ENCODE results near the gene EPHB2.

GRCh38 chr1:22846458-22846857, 135.8 kb downstream of the EPHB2 start:
- TF ChIP-seq FOXM1 (IDR thresholded peaks at IDR 0.05; ENCODE audit: borderline replicate concordance, low read depth) (no peak), YY1 (IDR thresholded peaks at IDR 0.05; ENCODE audit: low read depth) (no peak), CREB1 (IDR thresholded peaks at IDR 0.05; ENCODE audit: low read depth) (no peak)

Data from Ishikawa (cell line).